Endothelial cell of umbilical vein (primary cell): ENCODE data around the gene MTPN. TPM values are rescaled to one million over a fixed set of nuclear protein-coding genes. Genes with fewer than 3 reads are reported as not detected.

Experiments
- BruUV-seq: library from RNA; stranded (reverse); fragments of 400-500 nt; replicated peaks from 2 replicates; lab custom pipeline; 2021; lab: Mats Ljungman, UMichigan
- CTCF ChIA-PET: fragments of 300-600, 350-600 bp; sonication (Branson Sonifier 250); formaldehyde crosslinking; loops from one replicate; lab custom pipeline; 2021; ENCODE audit warnings: antibody characterized with exemption, inconsistent platforms; lab: Charles Lee
- POLR2A ChIA-PET: fragments of 300-600, 350-600 bp; sonication (Branson Sonifier 250); formaldehyde crosslinking; loops from one replicate; lab custom pipeline; 2021; ENCODE audit warnings: antibody characterized with exemption, inconsistent platforms; lab: Charles Lee
- DNase-seq: peaks from one replicate; pipeline ENCODE4 v3.0.0-alpha.2; 2011; ENCODE audit warnings: low read depth, low spot score
- FAIRE-seq: peaks from 2 replicates; lab custom pipeline; 2011; peaks lifted over from hg19 to GRCh38; lab: Jason Lieb, UNC
- H2AFZ ChIP-seq: 2 replicates; pipeline ENCODE4 v1.6.0; 2012; ENCODE audit warnings: low read depth, low read length, control low read depth, inconsistent platforms
- H3K27ac ChIP-seq: 2 replicates; pipeline ENCODE4 v1.5.1; 2011; ENCODE audit warnings: low read depth, mild to moderate bottlenecking, control low read depth, low read length, moderate library complexity; ENCODE audit not compliant: insufficient read depth
- H3K27me3 ChIP-seq, 2 experiments: 2 replicates each; pipeline versions ENCODE4 v1.6.0 to v1.6.1; 2011; ENCODE audit warnings: low read length in 2 of 2, mixed read lengths in 1 of 2; ENCODE audit not compliant: control insufficient read depth in 2 of 2, insufficient read depth in 2 of 2
- H3K36me3 ChIP-seq, 2 experiments: 2 replicates in 1 of 2; 3 replicates in 1 of 2; pipeline ENCODE4 v1.5.1; 2011; ENCODE audit warnings: low read length in 2 of 2, mild to moderate bottlenecking in 1 of 2, moderate library complexity in 1 of 2; ENCODE audit not compliant: control insufficient read depth in 2 of 2, insufficient read depth in 2 of 2; ENCODE audit errors: extremely low read depth in 1 of 2
- H3K4me1 ChIP-seq: 3 replicates; pipeline ENCODE4 v1.5.1; 2011; ENCODE audit warnings: mild to moderate bottlenecking, low read length; ENCODE audit not compliant: control insufficient read depth, insufficient read depth; ENCODE audit errors: extremely low read depth
- H3K4me2 ChIP-seq: 2 replicates; pipeline ENCODE4 v1.6.1; 2011; ENCODE audit warnings: low read length, control low read depth, mixed read lengths; ENCODE audit not compliant: insufficient read depth
- H3K4me3 ChIP-seq, 3 experiments: fragments of 200-600 bp in 1 of 3; sonication (generic), shearing (Covaris generic) in 1 of 3; replicated peaks in 1 of 3; 2 replicates each; pipeline ENCODE4 v1.5.1; 2011 to 2016; ENCODE audit warnings: control low read depth in 3 of 3, low read length in 3 of 3, mild to moderate bottlenecking in 2 of 3, inconsistent platforms in 1 of 3, low read depth in 1 of 3, moderate library complexity in 1 of 3; ENCODE audit not compliant: insufficient read depth in 1 of 3
- H3K79me2 ChIP-seq: 2 replicates; pipeline ENCODE4 v1.6.0; 2012; ENCODE audit warnings: low read length, inconsistent platforms; ENCODE audit not compliant: control insufficient read depth, insufficient read depth
- H3K9ac ChIP-seq: replicated peaks from 2 replicates; pipeline ENCODE3; 2011; ENCODE audit warnings: low read length, control low read depth; ENCODE audit not compliant: insufficient read depth; ENCODE audit errors: extremely low read depth
- H3K9me1 ChIP-seq: replicated peaks from 3 replicates; pipeline ENCODE4 v1.6.0; 2011; ENCODE audit warnings: mild to moderate bottlenecking, low read length; ENCODE audit not compliant: control insufficient read depth, insufficient read depth; ENCODE audit errors: extremely low read depth
- H3K9me3 ChIP-seq: replicated peaks from 2 replicates; pipeline ENCODE4 v1.5.1; 2012; ENCODE audit warnings: low read length, inconsistent platforms; ENCODE audit not compliant: control insufficient read depth, insufficient read depth
- H4K20me1 ChIP-seq: replicated peaks from 2 replicates; pipeline ENCODE3; 2011; ENCODE audit warnings: mild to moderate bottlenecking, low read length; ENCODE audit not compliant: control insufficient read depth, insufficient read depth; ENCODE audit errors: extremely low read depth
- CTCF ChIP-seq, 2 donors: IDR thresholded peaks; 1 replicate in 1 of 2; 2 replicates in 1 of 2; pipeline ENCODE4 v1.5.1; 2011; ENCODE audit warnings: low read length in 2 of 2, mild to moderate bottlenecking in 2 of 2, moderate library complexity in 2 of 2, control low read depth in 1 of 2, inconsistent platforms in 1 of 2, low read depth in 1 of 2; ENCODE audit not compliant: insufficient read depth in 1 of 2; ENCODE audit errors: extremely low read depth in 1 of 2
- FOS ChIP-seq: IDR thresholded peaks from 2 replicates; pipeline ENCODE4 v1.6.1; 2011; ENCODE audit warnings: mild to moderate bottlenecking, low read length, moderate library complexity, borderline replicate concordance; ENCODE audit not compliant: insufficient read depth
- GATA2 ChIP-seq: IDR thresholded peaks from 2 replicates; pipeline ENCODE4 v1.7.0; 2011; ENCODE audit warnings: low read depth, mild to moderate bottlenecking, moderate library complexity, mixed read lengths, low read length; ENCODE audit not compliant: insufficient read length, insufficient read depth
- JUN ChIP-seq: IDR thresholded peaks from 2 replicates; pipeline ENCODE4 v1.6.1; 2011; ENCODE audit warnings: borderline replicate concordance, low read depth; ENCODE audit not compliant: insufficient read length, insufficient read depth
- MAX ChIP-seq: IDR thresholded peaks from 2 replicates; pipeline ENCODE4 v1.6.1; 2011; ENCODE audit not compliant: insufficient read depth, insufficient read length
- POLR2A ChIP-seq: IDR thresholded peaks from 2 replicates; pipeline ENCODE4 v1.6.1; 2012; ENCODE audit warnings: low read depth, mild to moderate bottlenecking, control low read depth, low read length
- POLR2AphosphoS5 ChIP-seq: IDR thresholded peaks from 2 replicates; pipeline ENCODE4 v1.6.1; 2012; ENCODE audit warnings: low read depth, mild to moderate bottlenecking, control low read depth, low read length, moderate library complexity; ENCODE audit not compliant: insufficient read depth
- dilution Hi-C: fragments of 300-500 bp; cut with MboI; formaldehyde crosslinking; loops from one replicate; pipeline ENCODE4 v1.15.0; 2019; ENCODE audit warnings: low sequenced_read_pairs; ENCODE audit not compliant: extremely low pct_ligation_motif_present
- intact Hi-C: fragments of 100-400 bp; cut with micrococcal nuclease; formaldehyde crosslinking; loops from one replicate; pipeline ENCODE4 v1.10.0; 2022
- polyA plus RNA-seq, 4 experiments: library from polyadenylated mRNA; depleted of rRNA in 3 of 4; stranded (reverse) in 3 of 4; unstranded in 1 of 4; fragments of >200 nt; gene quantifications; 2 replicates each; pipeline versions ENCODE4 v1.2.1 to v1.2.3, GENCODE V29; 2011 to 2012; ENCODE audit warnings: missing spikeins in 1 of 4
- total RNA-seq: library from RNA; stranded (reverse); gene quantifications from 2 replicates; pipeline ENCODE4 v1.2.3, GENCODE V29; 2021

MTPN gene
- total and polyA plus RNA-seq, 2 donors (not counting 3 experiments of a cell fraction or from before 2014, with no cell fraction given) = 58.1 to 174 TPM

- Histone ChIP-seq H4K20me1 (no peaks in the 10 kb centered on the region), H3K4me3 (no peak overlapping the region), H3K79me2 (no peaks in the 10 kb centered on the region), H3K9me1 (no peaks in the 10 kb centered on the region), H3K36me3 (no peaks in the 10 kb centered on the region), H3K4me1 (no peaks in the 10 kb centered on the region), H3K9ac (no peak overlapping the region), H2AFZ (no peak overlapping the region), H3K4me2 (no peak overlapping the region), H3K27me3 (peaks cover 0 to 4% of the 10 kb centered on the region in 2 experiments), H3K9me3 (no peaks in the 10 kb centered on the region), H3K27ac (no peak overlapping the region)
- TF ChIP-seq POLR2AphosphoS5 (no peak), JUN (no peak), FOS (no peak), CTCF (IDR thresholded peaks at IDR 0.05; ENCODE audit: extremely low read depth in 1 of 2, insufficient read depth in 1 of 2, low read depth in 1 of 2, low read length in 2 of 2) (no peak), MAX (no peak), POLR2A (no peak), GATA2 (no peak)
- ChIA-PET CTCF (interaction anchor here (1.5 to 6.3 kb wide), 2 partner anchors 205 to 732 kb away, joined by 7 to 53 read pairs; no protein-coding TSS in a partner anchor), POLR2A (no interaction called here)
- dilution Hi-C loops (no loop called here), intact Hi-C loops (no loop called here)
- FAIRE-seq = no peak
- no peak for DNase-seq
- BruUV-seq = no TSS peak
Observed at GRCh38 chr7:136006208-136006607, 29.0 kb upstream of the MTPN start.
